ENCODE data around the gene SEMA3G. TPM values are rescaled to one million over a fixed set of nuclear protein-coding genes. Genes with fewer than 3 reads are reported as not detected.
A peak's percentile ranks its signal among the peaks of the same experiment; 100 is the strongest.

Gene SEMA3G
- total and polyA plus RNA-seq, 7 experiments from 2014 or later: 0.10 to 0.24 TPM; not detected in 5

DNA sequence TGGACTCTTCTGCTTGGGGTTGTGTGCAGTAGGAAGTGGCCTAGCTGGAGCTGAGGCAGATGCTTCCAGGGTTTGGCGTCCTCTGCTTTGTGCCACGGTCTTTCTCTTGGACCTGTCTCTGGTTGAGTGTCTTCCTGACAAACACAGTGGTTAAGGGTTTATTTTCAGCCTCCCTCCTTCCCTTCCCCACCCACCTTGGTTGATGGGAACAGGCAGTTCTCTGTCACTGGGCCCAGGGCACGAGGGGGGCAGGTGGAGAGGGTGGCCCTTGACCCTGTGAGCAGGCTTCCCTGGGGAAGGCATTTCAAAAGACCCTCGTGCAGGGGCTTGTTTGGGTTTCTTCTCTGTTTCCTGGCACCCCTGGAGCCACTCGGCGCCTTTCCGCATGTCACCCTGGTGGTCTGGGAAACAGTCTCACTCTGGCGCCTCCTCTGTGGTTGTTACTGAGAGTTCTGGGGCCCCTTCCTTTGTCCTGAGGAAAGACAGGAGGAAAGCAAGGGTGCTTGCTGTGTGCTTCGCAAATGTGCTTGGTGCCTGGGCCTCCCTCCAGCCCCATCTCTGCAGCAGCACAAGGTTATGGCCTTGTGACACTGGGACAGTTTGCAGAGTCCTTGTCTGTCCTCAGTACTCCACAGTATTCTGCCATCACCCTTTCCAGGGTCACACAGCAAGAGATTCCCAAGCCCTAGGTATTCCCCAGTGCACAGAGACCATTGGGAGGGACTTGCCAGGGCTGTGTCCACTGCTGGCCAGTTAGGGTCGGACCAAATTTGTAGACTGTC lies 40.0 kb upstream of the SEMA3G start:
- peaks cover 0 to 33% (median 0%) of the 10 kb centered on the region in 5 donors for H3K36me3 Mint-ChIP-seq
- no peaks in the 10 kb centered on the region for H3K9me3 Mint-ChIP-seq
- Histone ChIP-seq H3K4me1 (ENCODE audit: control insufficient read depth in 2 of 2, insufficient read depth in 2 of 2, low read length in 2 of 2) (no peaks in the 10 kb centered on the region), H3K4me3 (ENCODE audit: low read length) (no peak overlapping the region), H3K36me3 (ENCODE audit: control insufficient read depth in 2 of 3, insufficient read depth in 3 of 3, low read length in 3 of 3) (peaks cover 0 to 92% (median 12%) of the 10 kb centered on the region in 3 experiments), H3K27ac (ENCODE audit: low read depth, low read length) (no peak overlapping the region), H3K9me3 (ENCODE audit: control insufficient read depth in 2 of 3, low read length in 3 of 3) (no peaks in the 10 kb centered on the region), H3K27me3 (ENCODE audit: control insufficient read depth in 2 of 2, insufficient read depth in 2 of 2, low read length in 2 of 2) (no peaks in the 10 kb centered on the region)
- intact Hi-C loops (cut with micrococcal nuclease): no loop called here
- peak overlapping the region in 3 of 9 donors; percentile 23 to 41 (median 28) for H3K27ac Mint-ChIP-seq
- POLR2A ChIA-PET: no interaction called here
- ATAC-seq (no peak), DNase-seq (no peak)
- H3K27me3 Mint-ChIP-seq: no peaks in the 10 kb centered on the region
- CTCF ChIA-PET: no interaction called here
- no peak overlapping the region for H3K4me3 Mint-ChIP-seq
- H3K4me1 Mint-ChIP-seq: no peaks in the 10 kb centered on the region

GRCh38 chr3:52483577-52484381 lies 38.9 kb upstream of the SEMA3G start:
- H3K4me3 Mint-ChIP-seq: no peak overlapping the region
- Histone ChIP-seq H3K9me3 (ENCODE audit: control insufficient read depth in 2 of 3, low read length in 3 of 3) (no peaks in the 10 kb centered on the region), H3K4me3 (ENCODE audit: low read length) (no peak overlapping the region), H3K4me1 (ENCODE audit: control insufficient read depth in 2 of 2, insufficient read depth in 2 of 2, low read length in 2 of 2) (no peaks in the 10 kb centered on the region), H3K36me3 (ENCODE audit: control insufficient read depth in 2 of 3, insufficient read depth in 3 of 3, low read length in 3 of 3) (peaks cover 0 to 92% (median 14%) of the 10 kb centered on the region in 3 experiments), H3K27me3 (ENCODE audit: control insufficient read depth in 2 of 2, insufficient read depth in 2 of 2, low read length in 2 of 2) (no peaks in the 10 kb centered on the region), H3K27ac (ENCODE audit: low read depth, low read length) (no peak overlapping the region)
- no peaks in the 10 kb centered on the region for H3K4me1 Mint-ChIP-seq
- ChIA-PET CTCF (no interaction called here), POLR2A (no interaction called here)
- H3K9me3 Mint-ChIP-seq: no peaks in the 10 kb centered on the region
- intact Hi-C loops (cut with micrococcal nuclease): no loop called here
- H3K36me3 Mint-ChIP-seq: peaks cover 0 to 36% (median 3%) of the 10 kb centered on the region in 5 donors
- ATAC-seq (no peak), DNase-seq (no peak)
- H3K27me3 Mint-ChIP-seq: no peaks in the 10 kb centered on the region
- peak overlapping the region in 2 of 9 donors; percentile 56 to 65 for H3K27ac Mint-ChIP-seq

GRCh38 chr3:52483081-52483480 lies 38.2 kb upstream of the SEMA3G start:
- no peaks in the 10 kb centered on the region for H3K27me3 ChIP-seq (ENCODE audit: control insufficient read depth in 2 of 2, insufficient read depth in 2 of 2, low read length in 2 of 2)
- intact Hi-C loops (cut with micrococcal nuclease): no loop called here
- H3K27ac ChIP-seq (ENCODE audit: low read depth, low read length): no peak overlapping the region
- H3K4me1 ChIP-seq (ENCODE audit: control insufficient read depth in 2 of 2, insufficient read depth in 2 of 2, low read length in 2 of 2): no peaks in the 10 kb centered on the region
- Mint-ChIP-seq H3K27ac (peak overlapping the region in 1 of 9 donors; percentile 67), H3K27me3 (no peaks in the 10 kb centered on the region), H3K36me3 (peaks cover 0 to 35% (median 6%) of the 10 kb centered on the region in 5 donors), H3K9me3 (no peaks in the 10 kb centered on the region), H3K4me3 (no peak overlapping the region), H3K4me1 (no peaks in the 10 kb centered on the region)
- ChIA-PET CTCF (no interaction called here), POLR2A (no interaction called here)
- ATAC-seq: no peak
- H3K9me3 ChIP-seq (ENCODE audit: control insufficient read depth in 2 of 3, low read length in 3 of 3): no peaks in the 10 kb centered on the region
- H3K36me3 ChIP-seq (ENCODE audit: control insufficient read depth in 2 of 3, insufficient read depth in 3 of 3, low read length in 3 of 3): peaks cover 5 to 94% (median 21%) of the 10 kb centered on the region in 3 experiments
- H3K4me3 ChIP-seq (ENCODE audit: low read length): no peak overlapping the region
- DNase-seq: no peak

DNA sequence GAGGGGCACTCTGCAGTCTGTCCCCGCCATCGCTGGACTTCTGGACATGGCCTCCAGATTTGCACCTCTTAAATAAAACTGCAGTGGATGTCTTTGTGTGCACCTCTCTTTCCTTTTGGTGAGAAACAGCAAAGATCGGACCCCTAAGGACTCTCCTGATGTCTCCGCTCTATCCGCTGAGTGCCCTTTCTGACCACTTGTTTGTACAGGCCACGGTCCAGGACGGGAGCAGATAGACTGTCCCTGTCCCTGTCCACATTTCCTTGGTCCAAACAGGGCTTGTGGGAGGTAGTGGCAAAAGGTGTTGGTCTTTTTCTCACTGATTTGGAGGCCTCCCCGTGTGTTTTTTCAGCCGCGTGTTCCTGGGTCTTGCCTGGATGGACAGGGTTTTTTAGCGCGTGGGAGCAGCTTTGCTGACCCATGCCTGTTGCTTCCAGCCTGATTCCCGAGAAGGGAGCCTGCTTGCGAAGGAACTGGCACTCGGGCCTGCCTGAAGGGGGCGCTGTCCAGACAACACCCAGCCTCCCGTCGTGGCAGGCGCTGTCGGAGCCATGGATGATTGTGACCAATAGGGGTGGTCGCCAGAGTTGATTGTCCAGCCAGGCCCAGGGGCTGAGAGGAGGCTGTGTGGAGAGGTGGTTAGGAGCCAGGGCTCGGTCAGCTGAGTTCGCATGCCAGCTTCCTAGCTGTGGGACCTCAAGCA lies 37.1 kb upstream of the SEMA3G start:
- DNase-seq: no peak
- Mint-ChIP-seq H3K9me3 (no peaks in the 10 kb centered on the region), H3K36me3 (peaks cover 0 to 36% (median 8%) of the 10 kb centered on the region in 5 donors), H3K27me3 (no peaks in the 10 kb centered on the region), H3K4me3 (no peak overlapping the region), H3K4me1 (peaks cover 0 to 3% (median 0%) of the 10 kb centered on the region in 7 donors), H3K27ac (no peak overlapping the region)
- POLR2A ChIA-PET: no interaction called here
- no peaks in the 10 kb centered on the region for H3K27me3 ChIP-seq (ENCODE audit: control insufficient read depth in 2 of 2, insufficient read depth in 2 of 2, low read length in 2 of 2)
- H3K9me3 ChIP-seq (ENCODE audit: control insufficient read depth in 2 of 3, low read length in 3 of 3): no peaks in the 10 kb centered on the region
- no peak overlapping the region for H3K4me3 ChIP-seq (ENCODE audit: low read length)
- CTCF ChIA-PET: no interaction called here
- ATAC-seq: no peak
- intact Hi-C loops (cut with micrococcal nuclease): no loop called here
- no peak overlapping the region for H3K27ac ChIP-seq (ENCODE audit: low read depth, low read length)
- no peaks in the 10 kb centered on the region for H3K4me1 ChIP-seq (ENCODE audit: control insufficient read depth in 2 of 2, insufficient read depth in 2 of 2, low read length in 2 of 2)
- H3K36me3 ChIP-seq (ENCODE audit: control insufficient read depth in 2 of 3, insufficient read depth in 3 of 3, low read length in 3 of 3): peaks cover 7 to 94% (median 29%) of the 10 kb centered on the region in 3 experiments

DNA sequence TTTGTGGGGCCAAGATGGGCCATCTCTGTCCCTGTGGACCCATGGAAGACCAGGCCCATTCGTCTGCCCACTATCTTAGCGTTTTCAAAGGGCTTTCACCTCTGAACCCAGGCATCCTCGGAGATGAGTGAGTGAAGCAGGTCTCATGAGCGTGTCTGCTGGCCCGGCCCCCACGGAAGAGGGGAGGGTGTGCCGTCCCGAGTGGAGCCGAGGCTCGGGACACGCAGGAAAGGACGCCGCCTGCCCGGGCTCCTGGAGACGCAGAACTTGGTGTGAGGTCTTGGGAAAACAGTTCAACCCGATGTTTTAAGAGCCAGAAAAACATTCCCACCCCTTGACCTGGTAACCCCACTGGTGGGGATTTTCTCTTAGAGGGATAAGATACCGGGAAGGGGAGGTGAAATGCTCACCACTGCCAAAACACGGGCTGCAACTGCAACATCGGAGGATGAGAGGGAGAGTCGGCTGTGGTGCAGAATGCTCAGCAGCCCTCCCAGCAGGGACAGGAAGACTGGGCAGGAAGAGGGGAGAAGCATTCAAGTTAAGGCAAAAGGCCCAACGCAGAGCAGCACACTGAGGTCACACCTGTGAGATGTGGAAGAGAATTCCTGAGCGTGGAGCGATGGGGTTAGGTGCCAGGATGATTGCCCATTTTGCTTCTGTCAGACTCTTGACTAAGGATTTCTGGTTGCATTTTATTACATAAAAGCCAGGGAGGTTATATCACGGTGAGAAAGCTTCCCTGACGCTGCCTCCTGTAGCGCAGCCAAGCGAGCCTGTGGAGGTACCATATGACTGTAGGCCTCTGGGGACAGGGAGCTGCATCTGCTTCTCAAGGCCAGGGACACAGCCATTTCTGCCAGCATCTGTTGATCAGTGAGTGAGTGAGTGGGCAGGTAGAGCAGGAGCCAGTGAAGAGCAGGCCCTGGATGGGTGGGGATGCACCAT lies 36.1 kb upstream of the SEMA3G start:
- Mint-ChIP-seq H3K4me1 (peaks cover 0 to 3% (median 0%) of the 10 kb centered on the region in 7 donors), H3K27ac (peak overlapping the region in 2 of 9 donors; percentile 17 to 36), H3K4me3 (peak overlapping the region in 1 of 10 donors; percentile 3), H3K27me3 (no peaks in the 10 kb centered on the region), H3K9me3 (no peaks in the 10 kb centered on the region), H3K36me3 (peaks cover 0 to 36% (median 8%) of the 10 kb centered on the region in 5 donors)
- Histone ChIP-seq H3K36me3 (ENCODE audit: control insufficient read depth in 2 of 3, insufficient read depth in 3 of 3, low read length in 3 of 3) (peaks cover 7 to 91% (median 29%) of the 10 kb centered on the region in 3 experiments), H3K4me1 (ENCODE audit: control insufficient read depth in 2 of 2, insufficient read depth in 2 of 2, low read length in 2 of 2) (no peaks in the 10 kb centered on the region), H3K9me3 (ENCODE audit: control insufficient read depth in 2 of 3, low read length in 3 of 3) (no peaks in the 10 kb centered on the region), H3K27ac (ENCODE audit: low read depth, low read length) (no peak overlapping the region), H3K4me3 (ENCODE audit: low read length) (no peak overlapping the region), H3K27me3 (ENCODE audit: control insufficient read depth in 2 of 2, insufficient read depth in 2 of 2, low read length in 2 of 2) (no peaks in the 10 kb centered on the region)
- intact Hi-C loops (cut with micrococcal nuclease): no loop called here
- ChIA-PET POLR2A (no interaction called here), CTCF (interaction anchor here (0.9 kb wide), 1 partner anchor 8 kb away, joined by 3 read pairs; no protein-coding TSS in a partner anchor)
- DNase-seq (no peak), ATAC-seq (no peak)
